Left renal cortex interstitium (tissue), 4 donors: ENCODE measurements around the gene TTN. TPM values are rescaled to one million over a fixed set of nuclear protein-coding genes. Genes with fewer than 3 reads are reported as not detected.

ENCODE experiments used
- polyA plus RNA-seq, 4 donors: library from polyadenylated mRNA; unstranded; fragments of 120-200 nt; gene quantifications; one replicate each; pipeline ENCODE4 v1.2.1, GENCODE V29; 2013; ENCODE audit not compliant: insufficient read length in 4 of 4

TTN gene
- polyA plus RNA-seq, 4 donors: 0.72 to 1.4 (median 1.0) TPM

Other genes starting within 250 kb of the TTN start
- gene CCDC141, start 242.7 kb upstream of the TTN start, polyA plus RNA-seq: under 1 TPM; 0.24 to 0.39 (median 0.30) TPM